Hematopoietic multipotent progenitor cell treated with erythropoietin and hydrocortisone succinate and interleukin-3 and kit ligand, for 8 days (in vitro differentiated cells): ENCODE data around the gene MCM9.
A peak's percentile ranks its signal among the peaks of the same experiment; 100 is the strongest.
"Not testable (repeated sequence)": the region's sequence is repeated elsewhere in the genome, so short reads cannot be mapped to it uniquely, and the experiment has no call there.

Experiments used
- DNase-seq: peaks from one replicate; pipeline ENCODE4 v3.0.0-alpha.2; 2015

Gene MCM9

GRCh38 chr6:118860363-118860762 is 74.6 kb downstream of the MCM9 start:
- DNase-seq = no peak

- no peak for DNase-seq
Measured at GRCh38 chr6:118859517-118860064, 75.4 kb downstream of the MCM9 start.

- DNase-seq = no peak
Measured at GRCh38 chr6:118856301-118856700, 78.7 kb downstream of the MCM9 start.

- no peak for DNase-seq
Measured at GRCh38 chr6:118853408-118853807, 81.6 kb downstream of the MCM9 start.

- no peak for DNase-seq
Measured at GRCh38 chr6:118844915-118845314, 90.0 kb downstream of the MCM9 start.

- DNase-seq = no peak
Measured at GRCh38 chr6:118843685-118844390, 91.1 kb downstream of the MCM9 start.

GRCh38 chr6:118830691-118831090 is 104.3 kb downstream of the MCM9 start:
- no peak for DNase-seq

- no peak for DNase-seq
Measured at GRCh38 chr6:118829817-118830478, 105.0 kb downstream of the MCM9 start.

GRCh38 chr6:118826096-118826495 is 108.9 kb downstream of the MCM9 start:
- no peak for DNase-seq

- DNase-seq = peak; percentile 60
Measured at GRCh38 chr6:118825661-118826060, 109.3 kb downstream of the MCM9 start.

GRCh38 chr6:118815495-118815894 is 119.5 kb downstream of the MCM9 start:
- DNase-seq = no peak

GRCh38 chr6:118813775-118814174 is 121.2 kb downstream of the MCM9 start:
- no peak for DNase-seq

GRCh38 chr6:118812970-118813369 is 122.0 kb downstream of the MCM9 start:
- no peak for DNase-seq

- DNase-seq = peak; percentile 34
Measured at GRCh38 chr6:118810420-118811027, 124.4 kb downstream of the MCM9 start.

- DNase-seq = no peak
Measured at GRCh38 chr6:118808793-118809638, 125.9 kb downstream of the MCM9 start.

- no peak for DNase-seq
Measured at GRCh38 chr6:118804091-118804490, 130.9 kb downstream of the MCM9 start.

GRCh38 chr6:118801257-118801656 is 133.7 kb downstream of the MCM9 start:
- no peak for DNase-seq

GRCh38 chr6:118800394-118801071 is 134.4 kb downstream of the MCM9 start:
- DNase-seq = peak; percentile 87

- no peak for DNase-seq
Measured at GRCh38 chr6:118799826-118800225, 135.1 kb downstream of the MCM9 start.

GRCh38 chr6:118796548-118796947 is 138.4 kb downstream of the MCM9 start:
- DNase-seq = not testable (repeated sequence)

GRCh38 chr6:118791499-118791898 is 143.5 kb downstream of the MCM9 start:
- DNase-seq = no peak

- no peak for DNase-seq
Measured at GRCh38 chr6:118789954-118790353, 145.0 kb downstream of the MCM9 start.
